ENCODE data around the gene B4GALNT2. TPM values are rescaled to one million over a fixed set of nuclear protein-coding genes. Genes with fewer than 3 reads are reported as not detected.
"Not testable (repeated sequence)": the region's sequence is repeated elsewhere in the genome, so short reads cannot be mapped to it uniquely, and the experiment has no call there.

Gene B4GALNT2
- polyA plus RNA-seq, 1 donor from 2014 or later: not detected

- Mint-ChIP-seq H3K9me3 (peaks cover 0 to 1% (median 0%) of the 10 kb centered on the region in 3 donors), H3K4me1 (peaks cover 0 to 6% (median 3%) of the 10 kb centered on the region in 3 donors), H3K36me3 (no peaks in the 10 kb centered on the region), H3K27ac (no peak overlapping the region), H3K27me3 (peaks cover 21% of the 10 kb centered on the region), H3K4me3 (no peak overlapping the region)
These were observed 3.8 kb downstream of the B4GALNT2 start for GRCh38 chr17:49136335-49136734.

GRCh38 chr17:49145654-49146053 is 13.1 kb downstream of the B4GALNT2 start:
- H3K36me3 Mint-ChIP-seq, H3K4me1 Mint-ChIP-seq, H3K4me3 Mint-ChIP-seq, H3K9me3 Mint-ChIP-seq, H3K27ac Mint-ChIP-seq: not testable (repeated sequence)
- peaks cover 21% of the 10 kb centered on the region for H3K27me3 Mint-ChIP-seq

- Mint-ChIP-seq H3K27me3 (peaks cover 18% of the 10 kb centered on the region), H3K4me3 (no peak overlapping the region), H3K27ac (no peak overlapping the region), H3K36me3 (peaks cover 2% of the 10 kb centered on the region), H3K9me3 (no peaks in the 10 kb centered on the region), H3K4me1 (no peaks in the 10 kb centered on the region)
These were observed 14.2 kb downstream of the B4GALNT2 start for GRCh38 chr17:49146620-49147306.

GRCh38 chr17:49148171-49148570 is 15.6 kb downstream of the B4GALNT2 start:
- no peaks in the 10 kb centered on the region for H3K9me3 Mint-ChIP-seq
- no peaks in the 10 kb centered on the region for H3K4me1 Mint-ChIP-seq
- H3K4me3 Mint-ChIP-seq: peak overlapping the region in 1 of 4 donors; percentile 9
- peaks cover 2% of the 10 kb centered on the region for H3K36me3 Mint-ChIP-seq
- H3K27ac Mint-ChIP-seq: no peak overlapping the region
- H3K27me3 Mint-ChIP-seq: peaks cover 11% of the 10 kb centered on the region

GRCh38 chr17:49151996-49152395 is 19.4 kb downstream of the B4GALNT2 start:
- Mint-ChIP-seq H3K9me3 (no peaks in the 10 kb centered on the region), H3K27ac (no peak overlapping the region), H3K36me3 (peaks cover 2% of the 10 kb centered on the region), H3K4me1 (no peaks in the 10 kb centered on the region), H3K27me3 (peaks cover 9% of the 10 kb centered on the region), H3K4me3 (no peak overlapping the region)

- Mint-ChIP-seq H3K9me3 (no peaks in the 10 kb centered on the region), H3K27me3 (peaks cover 18% of the 10 kb centered on the region), H3K4me3 (no peak overlapping the region), H3K4me1 (no peaks in the 10 kb centered on the region), H3K27ac (no peak overlapping the region), H3K36me3 (no peaks in the 10 kb centered on the region)
These were observed 23.7 kb downstream of the B4GALNT2 start for GRCh38 chr17:49156256-49156655.

GRCh38 chr17:49157784-49158183 is 25.2 kb downstream of the B4GALNT2 start:
- H3K9me3 Mint-ChIP-seq: no peaks in the 10 kb centered on the region
- no peak overlapping the region for H3K4me3 Mint-ChIP-seq
- no peaks in the 10 kb centered on the region for H3K36me3 Mint-ChIP-seq
- H3K4me1 Mint-ChIP-seq: no peaks in the 10 kb centered on the region
- H3K27ac Mint-ChIP-seq: no peak overlapping the region
- H3K27me3 Mint-ChIP-seq: peaks cover 18% of the 10 kb centered on the region

- Mint-ChIP-seq H3K27ac (no peak overlapping the region), H3K4me1 (peaks cover 0 to 2% (median 0%) of the 10 kb centered on the region in 3 donors), H3K9me3 (peaks cover 0 to 2% (median 0%) of the 10 kb centered on the region in 3 donors), H3K36me3 (no peaks in the 10 kb centered on the region), H3K27me3 (peaks cover 12% of the 10 kb centered on the region), H3K4me3 (no peak overlapping the region)
These were observed 30.3 kb downstream of the B4GALNT2 start for GRCh38 chr17:49162866-49163265.

- Mint-ChIP-seq H3K4me1 (peaks cover 0 to 2% (median 0%) of the 10 kb centered on the region in 3 donors), H3K36me3 (no peaks in the 10 kb centered on the region), H3K27ac (no peak overlapping the region), H3K9me3 (peaks cover 0 to 2% (median 0%) of the 10 kb centered on the region in 3 donors), H3K27me3 (peaks cover 22% of the 10 kb centered on the region), H3K4me3 (no peak overlapping the region)
These were observed 32.6 kb downstream of the B4GALNT2 start for GRCh38 chr17:49165143-49165542.

GRCh38 chr17:49168706-49169105 is 36.1 kb downstream of the B4GALNT2 start:
- no peak overlapping the region for H3K4me3 Mint-ChIP-seq
- no peaks in the 10 kb centered on the region for H3K36me3 Mint-ChIP-seq
- no peak overlapping the region for H3K27ac Mint-ChIP-seq
- peaks cover 0 to 2% (median 0%) of the 10 kb centered on the region in 3 donors for H3K4me1 Mint-ChIP-seq
- peaks cover 4% of the 10 kb centered on the region in 3 donors for H3K9me3 Mint-ChIP-seq
- peaks cover 30% of the 10 kb centered on the region for H3K27me3 Mint-ChIP-seq

GRCh38 chr17:49170216-49170615 is 37.6 kb downstream of the B4GALNT2 start:
- peaks cover 32% of the 10 kb centered on the region for H3K27me3 Mint-ChIP-seq

GRCh38 chr17:49170711-49171110 is 38.1 kb downstream of the B4GALNT2 start:
- Mint-ChIP-seq H3K9me3 (peaks cover 12 to 17% (median 13%) of the 10 kb centered on the region in 3 donors), H3K27me3 (peaks cover 32% of the 10 kb centered on the region)
- H3K4me1 Mint-ChIP-seq, H3K27ac Mint-ChIP-seq, H3K36me3 Mint-ChIP-seq, H3K4me3 Mint-ChIP-seq: not testable (repeated sequence)

More at GRCh38 chr17:49170216-49170615, 37.6 kb downstream of the B4GALNT2 start:
- no peak overlapping the region for H3K27ac Mint-ChIP-seq
- peaks cover 11 to 12% (median 11%) of the 10 kb centered on the region in 3 donors for H3K9me3 Mint-ChIP-seq
- peaks cover 0 to 2% (median 0%) of the 10 kb centered on the region in 3 donors for H3K4me1 Mint-ChIP-seq
- H3K4me3 Mint-ChIP-seq: no peak overlapping the region
- no peaks in the 10 kb centered on the region for H3K36me3 Mint-ChIP-seq

- Mint-ChIP-seq H3K4me3 (peak overlapping the region in 1 of 4 donors; percentile 29), H3K9me3 (peaks cover 13 to 23% (median 22%) of the 10 kb centered on the region in 3 donors), H3K27me3 (peaks cover 13% of the 10 kb centered on the region)
- H3K36me3 Mint-ChIP-seq, H3K27ac Mint-ChIP-seq, H3K4me1 Mint-ChIP-seq: not testable (repeated sequence)
These were observed 43.4 kb downstream of the B4GALNT2 start for GRCh38 chr17:49175978-49176377.

GRCh38 chr17:49180303-49180702 is 47.7 kb downstream of the B4GALNT2 start:
- no peaks in the 10 kb centered on the region for H3K27me3 Mint-ChIP-seq
- H3K4me1 Mint-ChIP-seq: peaks cover 4 to 5% (median 5%) of the 10 kb centered on the region in 3 donors
- no peak overlapping the region for H3K27ac Mint-ChIP-seq
- H3K9me3 Mint-ChIP-seq: peaks cover 7 to 16% (median 8%) of the 10 kb centered on the region in 3 donors
- H3K4me3 Mint-ChIP-seq: peak overlapping the region in 1 of 4 donors; percentile 27
- H3K36me3 Mint-ChIP-seq: no peaks in the 10 kb centered on the region

GRCh38 chr17:49180998-49181635 is 48.5 kb downstream of the B4GALNT2 start:
- H3K36me3 Mint-ChIP-seq: no peaks in the 10 kb centered on the region
- peak overlapping the region in 1 of 3 donors; percentile 40 for H3K27ac Mint-ChIP-seq
- H3K9me3 Mint-ChIP-seq: peaks cover under 1 to 14% (median 7%) of the 10 kb centered on the region in 3 donors
- no peak overlapping the region for H3K4me3 Mint-ChIP-seq
- peaks cover 4 to 5% (median 5%) of the 10 kb centered on the region in 3 donors for H3K4me1 Mint-ChIP-seq
- H3K27me3 Mint-ChIP-seq: no peaks in the 10 kb centered on the region
